ENCODE results near the gene TCEANC. TPM values are rescaled to one million over a fixed set of nuclear protein-coding genes. Genes with fewer than 3 reads are reported as not detected.

Gene TCEANC
- total RNA-seq, 1 experiment from 2014 or later = 3.1 TPM

- peaks cover 11% of the 10 kb centered on the region for H3K27me3 Mint-ChIP-seq (ENCODE audit: low read depth)
- Histone ChIP-seq H3K56ac (ENCODE audit: insufficient read length, low read depth, low read length) (no peak overlapping the region), H3K79me1 (ENCODE audit: insufficient read depth, low read depth, low read length, poor library complexity, severe bottlenecking) (no peaks in the 10 kb centered on the region), H2BK120ac (ENCODE audit: low read depth, low read length, poor library complexity, severe bottlenecking) (no peak overlapping the region), H3K9ac (ENCODE audit: extremely low read depth, insufficient read length, low read length) (peak overlapping the region; percentile 83), H4K5ac (ENCODE audit: insufficient read length, low read depth, low read length) (no peak overlapping the region), H3K9me3 (ENCODE audit: control insufficient read depth, low read depth, low read length) (no peaks in the 10 kb centered on the region), H4K91ac (ENCODE audit: insufficient read length, low read depth, low read length) (no peak overlapping the region), H4K8ac (replicated peaks; ENCODE audit: insufficient read length, low read depth, low read length) (no peak overlapping the region), H3K27me3 (ENCODE audit: insufficient read depth, low read length) (no peaks in the 10 kb centered on the region; the same call in 1 of the 2 replicates), H4K20me1 (ENCODE audit: control insufficient read depth, insufficient read depth, insufficient read length) (no peaks in the 10 kb centered on the region), H3K27ac (ENCODE audit: insufficient read length, low read depth, low read length) (no peak overlapping the region), H2BK12ac (ENCODE audit: insufficient read length, low read depth, low read length) (no peak overlapping the region), H3K23me2 (ENCODE audit: insufficient read length, low read depth, low read length, poor library complexity, severe bottlenecking) (peaks cover 6% of the 10 kb centered on the region), H3K23ac (ENCODE audit: insufficient read length, low read depth, low read length) (no peak overlapping the region), H3K14ac (ENCODE audit: insufficient read depth, low read length) (no peak overlapping the region), H3T11ph (ENCODE audit: low read length) (no peak overlapping the region), H3K4me1 (ENCODE audit: insufficient read depth, low read length) (peaks cover 11% of the 10 kb centered on the region; the same call in 1 of the 2 replicates), H2AFZ (ENCODE audit: low read length) (no peak overlapping the region), H2BK15ac (ENCODE audit: low read depth, low read length) (no peak overlapping the region), H2AK5ac (ENCODE audit: insufficient read length, low read length) (no peak overlapping the region), H3K4ac (ENCODE audit: low read depth, low read length) (no peak overlapping the region), H3K18ac (ENCODE audit: insufficient read length, low read depth, low read length) (no peak overlapping the region), H2BK5ac (ENCODE audit: insufficient read length, low read length) (no peak overlapping the region), H3K79me2 (ENCODE audit: insufficient read depth, low read length) (peaks cover 33% of the 10 kb centered on the region; the same call in 1 of the 2 replicates), H3K4me2 (ENCODE audit: insufficient read depth, insufficient read length, low read length) (peak overlapping the region; percentile 74), H2BK20ac (ENCODE audit: low read depth, low read length, poor library complexity, severe bottlenecking) (no peak overlapping the region)
- no peak for DNase-seq
- H3K27ac Mint-ChIP-seq = peak overlapping the region in 2 of 3 experiments; percentile 70 to 74; a peak in 4 of 7 replicates
- no CpG with 5 or more reads among the region's 16 CpGs for whole genome bisulfite sequencing (ENCODE audit: extremely low coverage, insufficient read length, low lambda C conversion rate)
- H3K9me3 Mint-ChIP-seq = peaks cover 21 to 41% of the 10 kb centered on the region in 2 experiments
- no peak for TF ChIP-seq CTCF (conservative IDR thresholded peaks at IDR 0.05)
- H3K36me3 Mint-ChIP-seq (ENCODE audit: insufficient read depth in 1 of 3, low read depth in 3 of 3) = peaks cover 0 to 4% (median 0%) of the 10 kb centered on the region in 3 experiments; a peak in 2 of 7 replicates
- H3K4me1 Mint-ChIP-seq = peaks cover 26 to 28% of the 10 kb centered on the region in 2 experiments
- H3K4me3 Mint-ChIP-seq = peak overlapping the region; percentile 86 to 89
Measured at GRCh38 chrX:13689741-13690211, 36.8 kb downstream of the TCEANC start.

Measured in H9 (cell line).